WTC11 (cell line): ENCODE measurements around the gene NTN4. TPM values are rescaled to one million over a fixed set of nuclear protein-coding genes. Genes with fewer than 3 reads are reported as not detected.

Experiments used
- ATAC-seq: fragments of 200-7000 bp; cut with Tn5 transposase; 2 replicates; pipeline ENCODE4 v1.10.0; 2021; ENCODE audit warnings: mild to moderate bottlenecking, moderate library complexity
- CTCF ChIA-PET: fragments of 300-600 bp; sonication (Branson Sonifier 250); formaldehyde crosslinking; loops from one replicate; lab custom pipeline; 2021; ENCODE audit warnings: antibody characterized with exemption; lab: Charles Lee
- POLR2A ChIA-PET: fragments of 350-600 bp; sonication (Branson Sonifier 250); formaldehyde crosslinking; loops from one replicate; lab custom pipeline; 2021; ENCODE audit warnings: antibody characterized with exemption; lab: Charles Lee
- DNase-seq: peaks from one replicate; pipeline ENCODE4 v3.0.0; 2021; ENCODE audit warnings: low spot score
- H3K27ac Mint-ChIP-seq: 2 replicates; pipeline ENCODE4 v1.8.0; 2021; ENCODE audit warnings: mixed read lengths
- H3K27me3 Mint-ChIP-seq: 2 replicates; pipeline ENCODE4 v1.8.0; 2021; ENCODE audit warnings: low read depth, mild to moderate bottlenecking, moderate library complexity, mixed read lengths
- H3K36me3 Mint-ChIP-seq: 2 replicates; pipeline ENCODE4 v1.8.0; 2021; ENCODE audit warnings: mixed read lengths
- H3K4me1 Mint-ChIP-seq: 2 replicates; pipeline ENCODE4 v1.8.0; 2022; ENCODE audit warnings: mixed read lengths
- H3K4me3 Mint-ChIP-seq: 2 replicates; pipeline ENCODE4 v1.8.0; 2021; ENCODE audit warnings: mild to moderate bottlenecking, moderate library complexity, mixed read lengths
- H3K9me3 Mint-ChIP-seq: 2 replicates; pipeline ENCODE4 v1.8.0; 2021; ENCODE audit warnings: mixed read lengths
- AR ChIP-seq: fragments of 250-450 bp; sonication (Bioruptor Pico); IDR thresholded peaks from 2 replicates; pipeline ENCODE4 v1.9.0; 2021; ENCODE audit warnings: mild to moderate bottlenecking
- ATF3 ChIP-seq: sonication (generic); formaldehyde crosslinking; conservative IDR thresholded peaks from 2 replicates; pipeline ENCODE4 v1.8.1; 2022; ENCODE audit warnings: mild to moderate bottlenecking, missing genetic modification reagents
- CDX4 ChIP-seq: fragments of 250-450 bp; sonication (Bioruptor Pico); IDR thresholded peaks from 2 replicates; pipeline ENCODE4 v1.9.0; 2021; ENCODE audit warnings: moderate library complexity, mild to moderate bottlenecking, inconsistent platforms, borderline replicate concordance
- CREB1 ChIP-seq: sonication (generic); formaldehyde crosslinking; IDR thresholded peaks from 2 replicates; pipeline ENCODE4 v1.8.0; 2023; ENCODE audit warnings: mild to moderate bottlenecking, missing genetic modification reagents
- ESRRA ChIP-seq: sonication (generic); formaldehyde crosslinking; IDR thresholded peaks from 2 replicates; pipeline ENCODE4 v1.8.1; 2022; ENCODE audit warnings: mild to moderate bottlenecking, missing genetic modification reagents, borderline replicate concordance
- ETV6 ChIP-seq: sonication (generic); formaldehyde crosslinking; IDR thresholded peaks from 2 replicates; pipeline ENCODE4 v1.8.1; 2022; ENCODE audit warnings: mild to moderate bottlenecking, missing genetic modification reagents
- FOXP1 ChIP-seq: sonication (generic); formaldehyde crosslinking; IDR thresholded peaks from 2 replicates; pipeline ENCODE4 v1.8.0; 2022; ENCODE audit warnings: missing genetic modification reagents, mild to moderate bottlenecking, moderate library complexity, borderline replicate concordance
- GABPB1 ChIP-seq: sonication (generic); formaldehyde crosslinking; IDR thresholded peaks from 2 replicates; pipeline ENCODE4 v1.8.1; 2023; ENCODE audit warnings: mild to moderate bottlenecking, missing genetic modification reagents
- GTF2I ChIP-seq: fragments of 250-450 bp; sonication (Bioruptor Pico); conservative IDR thresholded peaks from 2 replicates; pipeline ENCODE4 v1.4.0; 2021; ENCODE audit warnings: mild to moderate bottlenecking
- JAZF1 ChIP-seq: fragments of 250-450 bp; sonication (Bioruptor Pico); IDR thresholded peaks from 2 replicates; pipeline ENCODE4 v1.9.0; 2021; ENCODE audit warnings: moderate library complexity, mild to moderate bottlenecking, inconsistent platforms
- JUN ChIP-seq: sonication (generic); formaldehyde crosslinking; IDR thresholded peaks from 2 replicates; pipeline ENCODE4 v1.8.0; 2023; ENCODE audit warnings: mild to moderate bottlenecking, missing genetic modification reagents
- MXD4 ChIP-seq: fragments of 250-450 bp; sonication (Bioruptor Pico); IDR thresholded peaks from 2 replicates; pipeline ENCODE4 v1.8.0; 2021; ENCODE audit warnings: mild to moderate bottlenecking, moderate library complexity, borderline replicate concordance
- TCF7 ChIP-seq: sonication (generic); formaldehyde crosslinking; IDR thresholded peaks from 2 replicates; pipeline ENCODE4 v1.8.0; 2022; ENCODE audit warnings: mild to moderate bottlenecking, low read depth, missing genetic modification reagents, moderate library complexity
- TEAD1 ChIP-seq: sonication (generic); formaldehyde crosslinking; IDR thresholded peaks from 2 replicates; pipeline ENCODE4 v1.8.0; 2022; ENCODE audit warnings: mild to moderate bottlenecking, missing genetic modification reagents
- USF1 ChIP-seq: sonication (generic); formaldehyde crosslinking; IDR thresholded peaks from 2 replicates; pipeline ENCODE4 v1.8.0; 2022; ENCODE audit warnings: mild to moderate bottlenecking, missing genetic modification reagents
- ZMAT4 ChIP-seq: fragments of 250-450 bp; sonication (Bioruptor Pico); IDR thresholded peaks from 2 replicates; pipeline ENCODE4 v1.9.0; 2021; ENCODE audit warnings: mild to moderate bottlenecking
- ZNF396 ChIP-seq: fragments of 250-450 bp; sonication (Bioruptor Pico); IDR thresholded peaks from 2 replicates; pipeline ENCODE4 v1.8.0; 2021; ENCODE audit warnings: mild to moderate bottlenecking, moderate library complexity, borderline replicate concordance
- ZNF512 ChIP-seq: sonication (generic); formaldehyde crosslinking; IDR thresholded peaks from 2 replicates; pipeline ENCODE4 v1.8.1; 2022; ENCODE audit warnings: missing genetic modification reagents, borderline replicate concordance
- ZSCAN18 ChIP-seq: fragments of 250-450 bp; sonication (Bioruptor Pico); IDR thresholded peaks from 2 replicates; pipeline ENCODE4 v2.1.2; 2022; ENCODE audit warnings: mild to moderate bottlenecking, moderate library complexity
- total RNA-seq: library from RNA; stranded (reverse); gene quantifications from 3 replicates; pipeline ENCODE4 v1.2.3, GENCODE V29; 2021

The NTN4 gene
- total RNA-seq, 1 experiment from 2014 or later: 2.7 TPM

GRCh38 chr12:95804291-95804690 lies 13.7 kb upstream of the NTN4 start (continued):
- no peak for TF ChIP-seq ZNF396 (CRISPR knock-in tag)
- TF ChIP-seq ETV6 (CRISPR knock-in tag): no peak
- no peak for TF ChIP-seq FOXP1
- no peak for TF ChIP-seq ATF3 (CRISPR knock-in tag)

- H3K27ac Mint-ChIP-seq: no peak overlapping the region
- ATAC-seq (no peak), DNase-seq (no peak)
- ChIA-PET POLR2A (no interaction called here), CTCF (no interaction called here)
- no peaks in the 10 kb centered on the region for H3K4me1 Mint-ChIP-seq
- H3K27me3 Mint-ChIP-seq: no peaks in the 10 kb centered on the region
- no peaks in the 10 kb centered on the region; the same call in 1 of the 2 replicates for H3K36me3 Mint-ChIP-seq
- H3K9me3 Mint-ChIP-seq: peaks cover 5% of the 10 kb centered on the region
- TF ChIP-seq MXD4 (CRISPR knock-in tag): no peak
- no peak for TF ChIP-seq ESRRA
- TF ChIP-seq ZNF396 (CRISPR knock-in tag): no peak
- TF ChIP-seq ZMAT4: no peak
- TF ChIP-seq GTF2I (CRISPR knock-in tag): no peak
- no peak for TF ChIP-seq CREB1 (CRISPR knock-in tag)
- no peak for TF ChIP-seq USF1
- no peak for TF ChIP-seq JUN
- TF ChIP-seq GABPB1: no peak
- TF ChIP-seq ATF3 (CRISPR knock-in tag): no peak
- TF ChIP-seq ZNF512 (CRISPR knock-in tag): no peak
- TF ChIP-seq CDX4 (CRISPR knock-in tag): no peak
- no peak for TF ChIP-seq AR (CRISPR knock-in tag)
- no peak for TF ChIP-seq TCF7 (CRISPR knock-in tag)
- no peak for TF ChIP-seq JAZF1
- TF ChIP-seq ZSCAN18 (CRISPR knock-in tag): no peak
- TF ChIP-seq TEAD1 (CRISPR knock-in tag): no peak
- H3K4me3 Mint-ChIP-seq: no peak overlapping the region
Observed at GRCh38 chr12:95803817-95804216, 13.3 kb upstream of the NTN4 start.
